Natural killer cell (primary cell): Measurements from ENCODE around the gene PIK3CA. TPM values are rescaled to one million over a fixed set of nuclear protein-coding genes. Genes with fewer than 3 reads are reported as not detected.

Experiments used
- ATAC-seq, 3 donors: fragments of 150-1000 bp in 2 of 3; fragments of 200-7000 bp in 1 of 3; cut with Tn5 transposase; 1 replicate in 1 of 3; 2 replicates in 2 of 3; pipeline ENCODE4 v1.10.0; 2021; ENCODE audit warnings: mild to moderate bottlenecking in 2 of 3, moderate library complexity in 2 of 3
- DNase-seq, 2 donors: peaks; one replicate each; pipeline versions ENCODE4 v3.0.0 to v3.0.0-alpha.2; 2013 to 2021; ENCODE audit warnings: mixed read lengths in 1 of 2
- H3K27ac ChIP-seq: one replicate; pipeline ENCODE4 v1.5.1; 2013; ENCODE audit warnings: mild to moderate bottlenecking, low read length
- H3K27me3 ChIP-seq: one replicate; pipeline ENCODE4 v1.6.1; 2013; ENCODE audit warnings: low read length; ENCODE audit not compliant: control insufficient read depth, insufficient read depth
- H3K36me3 ChIP-seq: one replicate; pipeline ENCODE4 v1.6.1; 2013; ENCODE audit warnings: low read length; ENCODE audit not compliant: control insufficient read depth, insufficient read depth
- H3K4me1 ChIP-seq: one replicate; pipeline ENCODE4 v1.6.1; 2013; ENCODE audit warnings: low read length; ENCODE audit not compliant: control insufficient read depth, insufficient read depth
- H3K4me3 ChIP-seq: one replicate; pipeline ENCODE4 v1.5.1; 2013; ENCODE audit warnings: low read length
- H3K9me3 ChIP-seq: one replicate; pipeline ENCODE4 v1.6.1; 2013; ENCODE audit warnings: low read length; ENCODE audit not compliant: control insufficient read depth, insufficient read depth
- H3K27ac Mint-ChIP-seq, 2 donors: one replicate each; pipeline ENCODE4 v1.8.0; 2022; ENCODE audit warnings: mild to moderate bottlenecking in 2 of 2, mixed read lengths in 2 of 2, moderate library complexity in 1 of 2
- H3K27me3 Mint-ChIP-seq, 2 donors: one replicate each; pipeline ENCODE4 v1.8.0; 2022; ENCODE audit warnings: low read depth in 2 of 2, mixed read lengths in 2 of 2
- H3K36me3 Mint-ChIP-seq: one replicate; pipeline ENCODE4 v1.8.0; 2022; ENCODE audit warnings: mixed read lengths
- H3K4me1 Mint-ChIP-seq, 2 donors: one replicate each; pipeline ENCODE4 v1.8.0; 2022; ENCODE audit warnings: mixed read lengths in 2 of 2
- H3K4me3 Mint-ChIP-seq: one replicate; pipeline ENCODE4 v1.8.0; 2022; ENCODE audit warnings: mild to moderate bottlenecking, moderate library complexity, mixed read lengths
- H3K9me3 Mint-ChIP-seq, 2 donors: one replicate each; pipeline ENCODE4 v1.8.0; 2022; ENCODE audit warnings: mixed read lengths in 2 of 2
- CTCF ChIP-seq: fragments of 200-600 bp; IDR thresholded peaks from one replicate; pipeline ENCODE4 v1.8.0; 2022; ENCODE audit warnings: antibody characterized with exemption
- WGBS: methylation state at CpG from one replicate; pipeline ENCODE4 v1.1.7; 2013; ENCODE audit warnings: missing lambda C conversion rate; ENCODE audit not compliant: insufficient coverage; 5-methylcytosine and 5-hydroxymethylcytosine counted together
- intact Hi-C: fragments of 100-400 bp; cut with micrococcal nuclease; formaldehyde crosslinking; loops from one replicate; pipeline ENCODE4 v1.14.2; 2022
- total RNA-seq, 4 donors: library from RNA; stranded (reverse); fragments of 120-200 nt in 1 of 4; gene quantifications; one replicate each; pipeline versions ENCODE4 v1.2.3 to v1.2.4, GENCODE V29; 2013 to 2022

The PIK3CA gene
- total RNA-seq, 3 donors from 2014 or later (not counting 1 experiment from before 2014, with no cell fraction given), result 37.1 to 40.9 (median 40.2) TPM

- H3K4me1 Mint-ChIP-seq, result peaks cover 54 to 64% of the 10 kb centered on the region in 2 donors
- H3K4me1 ChIP-seq, result peaks cover 7% of the 10 kb centered on the region
- no peaks in the 10 kb centered on the region for H3K27me3 Mint-ChIP-seq
- ATAC-seq (no peak), DNase-seq (no peak)
- 92% methylated on average over 2 of the region's 6 CpGs for WGBS
- no peak overlapping the region for H3K27ac ChIP-seq
- no peaks in the 10 kb centered on the region for H3K9me3 Mint-ChIP-seq
- no peak for TF ChIP-seq CTCF
- H3K36me3 ChIP-seq, result no peaks in the 10 kb centered on the region
- H3K27me3 ChIP-seq, result no peaks in the 10 kb centered on the region
- no peaks in the 10 kb centered on the region for H3K9me3 ChIP-seq
- H3K4me3 Mint-ChIP-seq, result no peak overlapping the region
- no peak overlapping the region for H3K27ac Mint-ChIP-seq
- H3K36me3 Mint-ChIP-seq, result no peaks in the 10 kb centered on the region
- intact Hi-C loops, result no loop called here
- no peak overlapping the region for H3K4me3 ChIP-seq
Measured at GRCh38 chr3:179158336-179159039, 10.3 kb downstream of the PIK3CA start.

- Histone ChIP-seq H3K27me3 (no peaks in the 10 kb centered on the region), H3K4me1 (peaks cover 7% of the 10 kb centered on the region), H3K9me3 (no peaks in the 10 kb centered on the region), H3K36me3 (no peaks in the 10 kb centered on the region), H3K27ac (no peak overlapping the region), H3K4me3 (no peak overlapping the region)
- Mint-ChIP-seq H3K9me3 (no peaks in the 10 kb centered on the region), H3K36me3 (no peaks in the 10 kb centered on the region), H3K27me3 (no peaks in the 10 kb centered on the region), H3K4me3 (no peak overlapping the region), H3K4me1 (peaks cover 37 to 59% of the 10 kb centered on the region in 2 donors), H3K27ac (no peak overlapping the region)
- DNase-seq, result no peak
- no peak for TF ChIP-seq CTCF
- no peak for ATAC-seq
- intact Hi-C loops, result no loop called here
Measured at GRCh38 chr3:179163503-179163902, 15.3 kb downstream of the PIK3CA start.

GRCh38 chr3:179164857-179165256 is 16.7 kb downstream of the PIK3CA start:
- Histone ChIP-seq H3K27ac (no peak overlapping the region), H3K4me1 (peaks cover 7% of the 10 kb centered on the region), H3K27me3 (no peaks in the 10 kb centered on the region), H3K36me3 (no peaks in the 10 kb centered on the region), H3K4me3 (no peak overlapping the region), H3K9me3 (no peaks in the 10 kb centered on the region)
- intact Hi-C loops, result no loop called here
- Mint-ChIP-seq H3K36me3 (no peaks in the 10 kb centered on the region), H3K27me3 (no peaks in the 10 kb centered on the region), H3K4me3 (no peak overlapping the region), H3K9me3 (no peaks in the 10 kb centered on the region), H3K4me1 (peaks cover 42 to 63% of the 10 kb centered on the region in 2 donors), H3K27ac (no peak overlapping the region)
- ATAC-seq (no peak), DNase-seq (no peak)
- TF ChIP-seq CTCF, result no peak
